Activated CD4-positive, alpha-beta memory T cell treated with anti-CD3 and anti-CD28 coated beads for 36 hours (primary cell): ENCODE results near the gene FAM120A. TPM values are rescaled to one million over a fixed set of nuclear protein-coding genes. Genes with fewer than 3 reads are reported as not detected.

ENCODE experiments used
- CTCF ChIA-PET: fragments of 350-600 bp; sonication (Branson Sonifier 250); formaldehyde crosslinking; loops from one replicate; lab custom pipeline; 2021; ENCODE audit warnings: antibody characterized with exemption, inconsistent platforms; lab: Charles Lee
- POLR2A ChIA-PET: fragments of 350-600 bp; sonication (Branson Sonifier 250); formaldehyde crosslinking; loops from one replicate; lab custom pipeline; 2021; ENCODE audit warnings: antibody characterized with exemption; lab: Charles Lee
- DNase-seq: peaks from one replicate; pipeline ENCODE4 v3.0.0-alpha.2; 2020
- H3K27ac Mint-ChIP-seq: one replicate; pipeline ENCODE4 v1.8.0; 2021; ENCODE audit warnings: mixed read lengths
- H3K27me3 Mint-ChIP-seq: one replicate; pipeline ENCODE4 v1.8.0; 2021; ENCODE audit warnings: mixed read lengths
- H3K36me3 Mint-ChIP-seq: one replicate; pipeline ENCODE4 v1.8.0; 2021; ENCODE audit warnings: mixed read lengths
- H3K4me1 Mint-ChIP-seq: one replicate; pipeline ENCODE4 v1.8.0; 2021; ENCODE audit warnings: low read depth, mixed read lengths
- H3K4me3 Mint-ChIP-seq: one replicate; pipeline ENCODE4 v1.8.0; 2021; ENCODE audit warnings: mild to moderate bottlenecking, mixed read lengths
- H3K9me3 Mint-ChIP-seq: one replicate; pipeline ENCODE4 v1.8.0; 2021; ENCODE audit warnings: mixed read lengths
- intact Hi-C: fragments of 100-400 bp; cut with micrococcal nuclease; formaldehyde crosslinking; loops from one replicate; pipeline ENCODE4 v1.15.1; 2023
- total RNA-seq, 2 experiments: library from RNA; stranded (reverse); gene quantifications; one replicate each; pipeline ENCODE4 v1.2.3, GENCODE V29; 2021

FAM120A gene
- total RNA-seq, 2 experiments from 2014 or later, result 124 to 126 TPM

- intact Hi-C loops, result loop anchor here (5.0 kb wide), 1 partner anchor 35 kb away; no protein-coding TSS in a partner anchor
- Mint-ChIP-seq H3K36me3 (peaks cover 2% of the 10 kb centered on the region), H3K27ac (peak overlapping the region; percentile 78), H3K4me1 (peaks cover 42% of the 10 kb centered on the region), H3K9me3 (no peaks in the 10 kb centered on the region), H3K27me3 (no peaks in the 10 kb centered on the region), H3K4me3 (peak overlapping the region; percentile 83)
- POLR2A ChIA-PET, result interaction anchor here (3.4 kb wide), 1 partner anchor 11 kb away, joined by 14 read pairs; no protein-coding TSS in a partner anchor
- CTCF ChIA-PET, result interaction anchor here (2.1 kb wide), 1 partner anchor 11 kb away, joined by 12 read pairs; no protein-coding TSS in a partner anchor
- DNase-seq, result peak; percentile 22
Observed at GRCh38 chr9:93577078-93577974, 125.8 kb downstream of the FAM120A start.

- peaks cover 4% of the 10 kb centered on the region for H3K9me3 Mint-ChIP-seq
Observed at GRCh38 chr9:93577975-93578682, 126.6 kb downstream of the FAM120A start.

GRCh38 chr9:93578844-93579243, 127.4 kb downstream of the FAM120A start:
- Mint-ChIP-seq H3K9me3 (peaks cover 5% of the 10 kb centered on the region), H3K27ac (no peak overlapping the region), H3K36me3 (peaks cover 4% of the 10 kb centered on the region), H3K4me3 (no peak overlapping the region), H3K27me3 (no peaks in the 10 kb centered on the region), H3K4me1 (peaks cover 42% of the 10 kb centered on the region)
- DNase-seq, result no peak
- CTCF ChIA-PET, result interaction anchor here (2.1 kb wide), 1 partner anchor 13 kb away, joined by 12 read pairs; no protein-coding TSS in a partner anchor
- intact Hi-C loops, result loop anchor here (5.0 kb wide), 1 partner anchor 33 kb away; no protein-coding TSS in a partner anchor
- POLR2A ChIA-PET, result interaction anchor here (0.7 kb wide), 2 partner anchors 12 to 13 kb away, joined by 3 to 4 read pairs; no protein-coding TSS in a partner anchor

More at GRCh38 chr9:93577975-93578682, 126.6 kb downstream of the FAM120A start:
- no peak for DNase-seq
- intact Hi-C loops, result loop anchor here (5.0 kb wide), 1 partner anchor 34 kb away; no protein-coding TSS in a partner anchor
- H3K4me1 Mint-ChIP-seq, result peaks cover 42% of the 10 kb centered on the region
- POLR2A ChIA-PET, result interaction anchor here (0.7 to 3.4 kb wide), 3 partner anchors 11 to 14 kb away, joined by 3 to 14 read pairs (median 4); no protein-coding TSS in a partner anchor
- peak overlapping the region; percentile 78 for H3K27ac Mint-ChIP-seq
- H3K27me3 Mint-ChIP-seq, result no peaks in the 10 kb centered on the region
- CTCF ChIA-PET, result interaction anchor here (2.1 kb wide), 1 partner anchor 12 kb away, joined by 12 read pairs; no protein-coding TSS in a partner anchor
- peaks cover 2% of the 10 kb centered on the region for H3K36me3 Mint-ChIP-seq
- H3K4me3 Mint-ChIP-seq, result peak overlapping the region; percentile 83

- ChIA-PET CTCF (interaction anchor here (1.1 kb wide), 1 partner anchor 13 kb away, joined by 3 read pairs; no protein-coding TSS in a partner anchor), POLR2A (no interaction called here)
- Mint-ChIP-seq H3K4me3 (no peak overlapping the region), H3K9me3 (peaks cover 16% of the 10 kb centered on the region), H3K27me3 (no peaks in the 10 kb centered on the region), H3K27ac (no peak overlapping the region), H3K4me1 (peaks cover 46% of the 10 kb centered on the region), H3K36me3 (peaks cover 9% of the 10 kb centered on the region)
- no peak for DNase-seq
- intact Hi-C loops, result loop anchor here (5.0 kb wide), 1 partner anchor 32 kb away; no protein-coding TSS in a partner anchor
Observed at GRCh38 chr9:93579711-93580516, 128.4 kb downstream of the FAM120A start.

- peaks cover 17% of the 10 kb centered on the region for H3K9me3 Mint-ChIP-seq
- POLR2A ChIA-PET, result no interaction called here
- H3K4me3 Mint-ChIP-seq, result no peak overlapping the region
- no peak overlapping the region for H3K27ac Mint-ChIP-seq
- no peaks in the 10 kb centered on the region for H3K27me3 Mint-ChIP-seq
- H3K4me1 Mint-ChIP-seq, result peaks cover 43% of the 10 kb centered on the region
- no peak for DNase-seq
- intact Hi-C loops, result no loop called here
- peaks cover 9% of the 10 kb centered on the region for H3K36me3 Mint-ChIP-seq
- CTCF ChIA-PET, result interaction anchor here (1.1 kb wide), 1 partner anchor 14 kb away, joined by 3 read pairs; no protein-coding TSS in a partner anchor
Observed at GRCh38 chr9:93580654-93581380, 129.3 kb downstream of the FAM120A start.

GRCh38 chr9:93582115-93582514, 130.6 kb downstream of the FAM120A start:
- Mint-ChIP-seq H3K4me3 (no peak overlapping the region), H3K36me3 (peaks cover 9% of the 10 kb centered on the region), H3K27ac (no peak overlapping the region), H3K9me3 (peaks cover 17% of the 10 kb centered on the region), H3K4me1 (peaks cover 51% of the 10 kb centered on the region), H3K27me3 (no peaks in the 10 kb centered on the region)
- ChIA-PET CTCF (interaction anchor here (1.4 kb wide), 1 partner anchor 16 kb away, joined by 3 read pairs; no protein-coding TSS in a partner anchor), POLR2A (interaction anchor here (1.5 kb wide), 1 partner anchor 16 kb away, joined by 6 read pairs; no protein-coding TSS in a partner anchor)
- no peak for DNase-seq
- intact Hi-C loops, result no loop called here

GRCh38 chr9:93582550-93582949, 131.1 kb downstream of the FAM120A start:
- Mint-ChIP-seq H3K27me3 (no peaks in the 10 kb centered on the region), H3K36me3 (peaks cover 8% of the 10 kb centered on the region), H3K4me3 (no peak overlapping the region), H3K4me1 (peaks cover 54% of the 10 kb centered on the region), H3K27ac (no peak overlapping the region), H3K9me3 (peaks cover 17% of the 10 kb centered on the region)
- DNase-seq, result no peak
- intact Hi-C loops, result no loop called here
- ChIA-PET POLR2A (interaction anchor here (1.5 kb wide), 1 partner anchor 16 kb away, joined by 6 read pairs; no protein-coding TSS in a partner anchor), CTCF (interaction anchor here (1.4 kb wide), 1 partner anchor 17 kb away, joined by 3 read pairs; no protein-coding TSS in a partner anchor)

- DNase-seq, result no peak
- ChIA-PET POLR2A (no interaction called here), CTCF (no interaction called here)
- peaks cover 53% of the 10 kb centered on the region for H3K4me1 Mint-ChIP-seq
- H3K27me3 Mint-ChIP-seq, result no peaks in the 10 kb centered on the region
- H3K4me3 Mint-ChIP-seq, result no peak overlapping the region
- H3K36me3 Mint-ChIP-seq, result peaks cover 7% of the 10 kb centered on the region
- intact Hi-C loops, result no loop called here
- H3K27ac Mint-ChIP-seq, result no peak overlapping the region
- peaks cover 17% of the 10 kb centered on the region for H3K9me3 Mint-ChIP-seq
Observed at GRCh38 chr9:93585259-93585658, 133.8 kb downstream of the FAM120A start.

GRCh38 chr9:93585695-93586094, 134.2 kb downstream of the FAM120A start:
- peaks cover 17% of the 10 kb centered on the region for H3K9me3 Mint-ChIP-seq
- ChIA-PET CTCF (no interaction called here), POLR2A (no interaction called here)
- no peaks in the 10 kb centered on the region for H3K27me3 Mint-ChIP-seq
- H3K4me1 Mint-ChIP-seq, result peaks cover 49% of the 10 kb centered on the region
- H3K36me3 Mint-ChIP-seq, result peaks cover 7% of the 10 kb centered on the region
- intact Hi-C loops, result no loop called here
- H3K4me3 Mint-ChIP-seq, result no peak overlapping the region
- no peak overlapping the region for H3K27ac Mint-ChIP-seq
- no peak for DNase-seq

- POLR2A ChIA-PET, result no interaction called here
- intact Hi-C loops, result no loop called here
- peaks cover 17% of the 10 kb centered on the region for H3K9me3 Mint-ChIP-seq
- DNase-seq, result no peak
- CTCF ChIA-PET, result no interaction called here
- H3K27me3 Mint-ChIP-seq, result no peaks in the 10 kb centered on the region
- H3K27ac Mint-ChIP-seq, result no peak overlapping the region
- H3K4me1 Mint-ChIP-seq, result peaks cover 44% of the 10 kb centered on the region
- H3K4me3 Mint-ChIP-seq, result no peak overlapping the region
- H3K36me3 Mint-ChIP-seq, result peaks cover 7% of the 10 kb centered on the region
Observed at GRCh38 chr9:93586290-93587057, 135.0 kb downstream of the FAM120A start.
